ENCODE measurements around the gene PWWP2B.
"Not testable (repeated sequence)": the region's sequence is repeated elsewhere in the genome, so short reads cannot be mapped to it uniquely, and the experiment has no call there.

The PWWP2B gene

GRCh38 chr10:132382231-132382922 lies 14.6 kb upstream of the PWWP2B start:
- DNase-seq: no peak

- DNase-seq: no peak
Measured at GRCh38 chr10:132383101-132383500, 13.9 kb upstream of the PWWP2B start.

GRCh38 chr10:132383751-132384196 lies 13.2 kb upstream of the PWWP2B start:
- DNase-seq: no peak

- DNase-seq: no peak
Measured at GRCh38 chr10:132384618-132385388, 12.2 kb upstream of the PWWP2B start.

- no peak for DNase-seq
Measured at GRCh38 chr10:132385389-132385667, 11.7 kb upstream of the PWWP2B start.

GRCh38 chr10:132385721-132386418 lies 11.1 kb upstream of the PWWP2B start:
- DNase-seq: no peak

- DNase-seq: no peak
Measured at GRCh38 chr10:132386419-132386831, 10.6 kb upstream of the PWWP2B start.

GRCh38 chr10:132386896-132387295 lies 10.1 kb upstream of the PWWP2B start:
- DNase-seq: not testable (repeated sequence)

- no peak for DNase-seq
Measured at GRCh38 chr10:132387764-132388210, 9.2 kb upstream of the PWWP2B start.

- no peak for DNase-seq
Measured at GRCh38 chr10:132388891-132389432, 8.0 kb upstream of the PWWP2B start.

GRCh38 chr10:132389433-132390169 lies 7.4 kb upstream of the PWWP2B start:
- no peak for DNase-seq

- DNase-seq: no peak
Measured at GRCh38 chr10:132390170-132390920, 6.7 kb upstream of the PWWP2B start.

- no peak for DNase-seq
Measured at GRCh38 chr10:132390921-132391675, 5.9 kb upstream of the PWWP2B start.

- no peak for DNase-seq
Measured at GRCh38 chr10:132391676-132392020, 5.4 kb upstream of the PWWP2B start.

GRCh38 chr10:132392184-132392800 lies 4.7 kb upstream of the PWWP2B start:
- no peak for DNase-seq

- DNase-seq: no peak
Measured at GRCh38 chr10:132392811-132393694, 3.9 kb upstream of the PWWP2B start.

GRCh38 chr10:132393695-132394181 lies 3.3 kb upstream of the PWWP2B start:
- no peak for DNase-seq

- DNase-seq: no peak
Measured at GRCh38 chr10:132394201-132394811, 2.7 kb upstream of the PWWP2B start.

Data from SW 1271 (cell line).